Neural crest cell (in vitro differentiated cells): ENCODE results near the gene CNKSR3. TPM values are rescaled to one million over a fixed set of nuclear protein-coding genes. Genes with fewer than 3 reads are reported as not detected.

Experiments used
- DNase-seq: peaks from one replicate; pipeline ENCODE4 v3.0.0; 2021; ENCODE audit warnings: low read depth, mixed read lengths, low spot score
- H3K27ac Mint-ChIP-seq: one replicate; pipeline ENCODE4 v1.8.0; 2021; ENCODE audit warnings: mild to moderate bottlenecking, mixed read lengths; ENCODE audit not compliant: unreplicated experiment
- H3K27me3 Mint-ChIP-seq: 2 replicates; pipeline ENCODE4 v1.8.0; 2021; ENCODE audit warnings: low read depth, mild to moderate bottlenecking, mixed read lengths
- H3K36me3 Mint-ChIP-seq: 2 replicates; pipeline ENCODE4 v1.8.0; 2021; ENCODE audit warnings: low read depth, mild to moderate bottlenecking, mixed read lengths
- H3K4me1 Mint-ChIP-seq: 2 replicates; pipeline ENCODE4 v1.8.0; 2021; ENCODE audit warnings: mixed read lengths
- H3K4me3 Mint-ChIP-seq: one replicate; pipeline ENCODE4 v1.8.0; 2021; ENCODE audit warnings: mild to moderate bottlenecking, mixed read lengths
- H3K9me3 Mint-ChIP-seq: 2 replicates; pipeline ENCODE4 v1.8.0; 2021; ENCODE audit warnings: mixed read lengths
- CTCF ChIP-seq: fragments of 200-600 bp; sonication (generic); conservative IDR thresholded peaks from 2 replicates; pipeline ENCODE4 v1.5.0; 2021; ENCODE audit warnings: antibody characterized with exemption, mild to moderate bottlenecking
- total RNA-seq: library from RNA; stranded (reverse); gene quantifications from 2 replicates; pipeline ENCODE4 v1.2.1, GENCODE V29; 2021

The CNKSR3 gene
- total RNA-seq, 1 donor from 2014 or later = 11.7 TPM

GRCh38 chr6:154406869-154407268 is 103.6 kb downstream of the CNKSR3 start:
- H3K27ac Mint-ChIP-seq = peak overlapping the region; percentile 50
- DNase-seq = no peak
- H3K27me3 Mint-ChIP-seq = no peaks in the 10 kb centered on the region
- H3K4me1 Mint-ChIP-seq = peaks cover 14% of the 10 kb centered on the region
- H3K9me3 Mint-ChIP-seq = no peaks in the 10 kb centered on the region
- no peak for TF ChIP-seq CTCF
- no peak overlapping the region for H3K4me3 Mint-ChIP-seq
- H3K36me3 Mint-ChIP-seq = peaks cover 20% of the 10 kb centered on the region

GRCh38 chr6:154406301-154406700 is 104.2 kb downstream of the CNKSR3 start:
- Mint-ChIP-seq H3K9me3 (no peaks in the 10 kb centered on the region), H3K4me1 (peaks cover 11% of the 10 kb centered on the region), H3K27me3 (no peaks in the 10 kb centered on the region), H3K27ac (no peak overlapping the region), H3K4me3 (no peak overlapping the region), H3K36me3 (peaks cover 25% of the 10 kb centered on the region)
- no peak for TF ChIP-seq CTCF
- DNase-seq = no peak

- Mint-ChIP-seq H3K4me1 (peaks cover 3% of the 10 kb centered on the region), H3K27ac (no peak overlapping the region), H3K9me3 (no peaks in the 10 kb centered on the region), H3K27me3 (no peaks in the 10 kb centered on the region), H3K36me3 (peaks cover 19% of the 10 kb centered on the region), H3K4me3 (no peak overlapping the region)
- DNase-seq = no peak
- no peak for TF ChIP-seq CTCF
Observed at GRCh38 chr6:154404791-154405400, 105.6 kb downstream of the CNKSR3 start.

GRCh38 chr6:154403788-154404187 is 106.7 kb downstream of the CNKSR3 start:
- Mint-ChIP-seq H3K4me3 (no peak overlapping the region), H3K27me3 (no peaks in the 10 kb centered on the region), H3K36me3 (peaks cover 18% of the 10 kb centered on the region), H3K4me1 (peaks cover 12% of the 10 kb centered on the region), H3K9me3 (no peaks in the 10 kb centered on the region), H3K27ac (peak overlapping the region; percentile 43)
- no peak for DNase-seq
- no peak for TF ChIP-seq CTCF

- Mint-ChIP-seq H3K4me3 (no peak overlapping the region), H3K27me3 (no peaks in the 10 kb centered on the region), H3K4me1 (peaks cover 24% of the 10 kb centered on the region), H3K36me3 (peaks cover 19% of the 10 kb centered on the region), H3K27ac (no peak overlapping the region), H3K9me3 (no peaks in the 10 kb centered on the region)
- TF ChIP-seq CTCF = no peak
- DNase-seq = no peak
Observed at GRCh38 chr6:154402081-154402780, 108.3 kb downstream of the CNKSR3 start.
